DND-41 (cell line): ENCODE data around the gene SLC9B1.
"Not testable (repeated sequence)": the region's sequence is repeated elsewhere in the genome, so short reads cannot be mapped to it uniquely, and the experiment has no call there.

Source experiments
- CTCF ChIP-seq: IDR thresholded peaks from 2 replicates; pipeline ENCODE4 v1.5.1; 2012; ENCODE audit warnings: borderline replicate concordance, low read length, moderate library complexity, mild to moderate bottlenecking; ENCODE audit not compliant: poor library complexity, severe bottlenecking; ENCODE audit errors: extremely low read depth
- EZH2 ChIP-seq: IDR thresholded peaks from 3 replicates; pipeline ENCODE4 v1.6.1; 2012; ENCODE audit warnings: borderline replicate concordance, low read depth, mild to moderate bottlenecking, moderate library complexity, low read length, inconsistent platforms; ENCODE audit not compliant: severe bottlenecking

- TF ChIP-seq CTCF, EZH2: not testable (repeated sequence)
Observed at GRCh38 chr4:102993985-102994384, 25.5 kb downstream of the SLC9B1 start.
